ENCODE measurements around the gene TTYH1. TPM values are rescaled to one million over a fixed set of nuclear protein-coding genes. Genes with fewer than 3 reads are reported as not detected.

The TTYH1 gene
- total RNA-seq, 1 donor from 2014 or later = not detected

DNA sequence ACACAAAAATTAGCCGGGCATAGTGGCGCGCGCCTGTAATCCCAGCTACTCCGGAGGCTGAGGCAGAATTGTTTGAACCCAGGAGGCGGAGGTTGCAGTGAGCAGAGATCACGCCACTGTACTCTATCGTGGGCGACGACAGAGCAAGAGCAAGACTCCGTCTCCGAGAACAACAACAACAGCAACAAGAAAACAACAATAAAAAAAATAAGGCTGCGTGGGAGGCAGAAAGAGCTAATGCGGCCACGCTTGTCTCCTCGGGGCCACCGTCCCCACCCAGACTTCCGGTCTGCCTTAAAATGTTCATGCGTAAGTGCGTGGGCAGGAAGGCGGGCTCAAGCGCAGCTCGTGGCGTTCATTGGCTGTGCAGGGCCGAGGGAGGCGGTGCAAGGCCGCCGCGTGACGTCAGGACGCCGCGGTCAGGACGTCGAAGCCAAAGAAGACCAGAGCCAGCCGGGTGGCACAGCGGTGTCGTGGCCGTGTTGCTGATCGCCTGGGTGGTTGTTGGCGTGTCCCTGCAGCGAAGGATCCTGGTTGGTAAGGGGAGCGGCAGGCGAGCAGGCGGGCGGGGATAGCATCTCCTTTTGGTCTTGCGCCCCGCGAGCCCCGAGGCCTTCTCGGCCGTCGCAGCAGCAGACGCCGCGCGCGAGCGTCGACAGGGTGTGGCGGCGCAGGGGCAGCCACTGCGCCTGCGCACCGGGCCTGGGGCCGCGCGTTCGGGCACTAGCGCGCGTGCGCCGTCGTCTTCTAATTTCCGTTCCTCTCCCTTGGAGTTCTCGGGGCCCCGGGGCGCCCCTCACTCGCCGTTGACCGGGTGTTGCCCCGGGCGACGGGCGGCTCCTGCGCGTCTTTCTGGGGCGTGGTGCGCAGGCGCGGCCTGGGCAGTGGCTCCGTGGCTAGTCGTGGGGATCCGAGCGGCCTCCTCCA lies 33.8 kb downstream of the TTYH1 start, which contains the start of gene LENG8:
Gene LENG8 (plus strand): TSS at position 426 of the 927 bp plus-strand sequence. CDS start 2,146 bp downstream, outside the sequence.
- TF ChIP-seq, protein P1, sequence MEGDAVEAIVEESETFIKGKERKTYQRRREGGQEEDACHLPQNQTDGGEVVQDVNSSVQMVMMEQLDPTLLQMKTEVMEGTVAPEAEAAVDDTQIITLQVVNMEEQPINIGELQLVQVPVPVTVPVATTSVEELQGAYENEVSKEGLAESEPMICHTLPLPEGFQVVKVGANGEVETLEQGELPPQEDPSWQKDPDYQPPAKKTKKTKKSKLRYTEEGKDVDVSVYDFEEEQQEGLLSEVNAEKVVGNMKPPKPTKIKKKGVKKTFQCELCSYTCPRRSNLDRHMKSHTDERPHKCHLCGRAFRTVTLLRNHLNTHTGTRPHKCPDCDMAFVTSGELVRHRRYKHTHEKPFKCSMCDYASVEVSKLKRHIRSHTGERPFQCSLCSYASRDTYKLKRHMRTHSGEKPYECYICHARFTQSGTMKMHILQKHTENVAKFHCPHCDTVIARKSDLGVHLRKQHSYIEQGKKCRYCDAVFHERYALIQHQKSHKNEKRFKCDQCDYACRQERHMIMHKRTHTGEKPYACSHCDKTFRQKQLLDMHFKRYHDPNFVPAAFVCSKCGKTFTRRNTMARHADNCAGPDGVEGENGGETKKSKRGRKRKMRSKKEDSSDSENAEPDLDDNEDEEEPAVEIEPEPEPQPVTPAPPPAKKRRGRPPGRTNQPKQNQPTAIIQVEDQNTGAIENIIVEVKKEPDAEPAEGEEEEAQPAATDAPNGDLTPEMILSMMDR (IDR thresholded peaks at IDR 0.05; ENCODE audit: insufficient read depth, low read length, poor library complexity, severe bottlenecking) = no peak
- Histone ChIP-seq H3K36me3 (ENCODE audit: control insufficient read depth, insufficient read depth, low read length) (peaks cover 8% of the 10 kb centered on the region), H3K27me3 (ENCODE audit: control insufficient read depth, insufficient read depth, low read length) (no peaks in the 10 kb centered on the region), H3K4me3 (ENCODE audit: low read depth, low read length) (peak within 1 kb of the TSS; percentile 90)
- peak; percentile 77 for DNase-seq (ENCODE audit: low read depth)

DNA sequence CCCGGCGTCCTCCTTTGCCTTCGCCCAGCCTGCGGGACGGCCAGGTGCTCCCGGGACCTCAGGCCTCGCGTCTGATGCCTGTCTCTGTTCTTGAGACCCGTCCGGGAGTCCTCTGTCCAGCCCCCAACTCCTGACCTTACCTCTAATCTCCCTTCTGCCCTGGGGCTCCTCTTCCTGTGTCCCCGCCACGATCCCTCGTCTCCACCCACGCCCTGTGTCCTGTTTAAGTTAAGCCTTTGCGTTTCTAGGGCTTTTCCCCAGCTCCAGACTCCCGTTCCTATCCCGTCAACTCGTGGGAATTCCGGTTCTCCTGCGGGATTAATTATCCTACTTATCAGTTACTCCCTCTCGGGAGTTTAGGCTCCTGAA lies 34.4 kb downstream of the TTYH1 start:
- H3K36me3 ChIP-seq (ENCODE audit: control insufficient read depth, insufficient read depth, low read length) = peaks cover 8% of the 10 kb centered on the region
- no peak for DNase-seq (ENCODE audit: low read depth)
- peak overlapping the region; percentile 90 for H3K4me3 ChIP-seq (ENCODE audit: low read depth, low read length)
- H3K27me3 ChIP-seq (ENCODE audit: control insufficient read depth, insufficient read depth, low read length) = no peaks in the 10 kb centered on the region
- TF ChIP-seq, protein P1 (IDR thresholded peaks at IDR 0.05; ENCODE audit: insufficient read depth, low read length, poor library complexity, severe bottlenecking) = no peak

DNA sequence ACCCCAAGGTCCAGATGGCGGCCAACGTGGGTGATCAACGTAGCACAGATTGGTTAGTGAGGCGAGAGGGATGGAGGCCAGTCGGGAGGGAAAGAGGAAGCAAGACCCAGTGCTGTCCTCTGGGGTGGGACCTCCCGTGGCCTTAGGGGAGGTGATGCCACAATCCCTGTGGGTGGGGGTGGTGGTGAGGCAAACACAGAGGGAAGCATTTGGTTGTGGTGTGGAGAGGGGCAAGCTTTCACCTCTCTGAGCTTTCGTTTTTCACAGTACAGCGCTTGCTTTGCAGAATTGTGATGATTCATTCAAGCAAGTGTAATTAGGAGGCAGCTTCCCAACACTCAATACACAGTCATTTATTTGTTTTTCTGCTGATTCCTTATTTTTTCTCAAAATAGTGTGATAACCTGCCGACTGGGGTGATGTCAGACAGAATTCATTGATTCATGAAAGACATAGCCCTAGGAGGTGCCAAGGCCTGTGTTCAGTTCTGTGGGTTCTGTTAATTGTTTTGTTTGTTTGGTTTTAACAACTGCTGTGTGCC lies 36.1 kb downstream of the TTYH1 start:
- Histone ChIP-seq H3K36me3 (ENCODE audit: control insufficient read depth, insufficient read depth, low read length) (peaks cover 8% of the 10 kb centered on the region), H3K4me3 (ENCODE audit: low read depth, low read length) (no peak overlapping the region), H3K27me3 (ENCODE audit: control insufficient read depth, insufficient read depth, low read length) (no peaks in the 10 kb centered on the region)
- TF ChIP-seq, protein P1 (IDR thresholded peaks at IDR 0.05; ENCODE audit: insufficient read depth, low read length, poor library complexity, severe bottlenecking) = no peak
- DNase-seq (ENCODE audit: low read depth) = no peak

DNA sequence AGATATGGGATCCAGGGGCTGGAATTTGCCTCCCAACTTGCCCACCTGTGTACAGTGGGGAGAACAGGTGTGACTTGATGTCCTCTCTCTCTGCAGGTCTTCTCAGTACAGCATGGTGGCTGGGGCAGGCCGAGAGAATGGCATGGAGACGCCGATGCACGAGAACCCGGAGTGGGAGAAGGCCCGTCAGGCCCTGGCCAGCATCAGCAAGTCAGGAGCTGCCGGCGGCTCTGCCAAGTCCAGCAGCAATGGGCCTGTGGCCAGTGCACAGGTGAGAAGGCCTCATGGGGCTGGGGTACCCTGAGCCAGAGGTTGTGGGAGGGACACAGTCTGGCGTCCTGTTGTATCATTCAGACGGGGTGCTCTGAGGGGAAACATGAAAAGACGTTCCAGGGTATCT lies 36.7 kb downstream of the TTYH1 start:
- Histone ChIP-seq H3K4me3 (ENCODE audit: low read depth, low read length) (no peak overlapping the region), H3K27me3 (ENCODE audit: control insufficient read depth, insufficient read depth, low read length) (no peaks in the 10 kb centered on the region), H3K36me3 (ENCODE audit: control insufficient read depth, insufficient read depth, low read length) (peaks cover 10% of the 10 kb centered on the region)
- TF ChIP-seq, protein P1 (IDR thresholded peaks at IDR 0.05; ENCODE audit: insufficient read depth, low read length, poor library complexity, severe bottlenecking) = no peak
- DNase-seq (ENCODE audit: low read depth) = no peak

DNA sequence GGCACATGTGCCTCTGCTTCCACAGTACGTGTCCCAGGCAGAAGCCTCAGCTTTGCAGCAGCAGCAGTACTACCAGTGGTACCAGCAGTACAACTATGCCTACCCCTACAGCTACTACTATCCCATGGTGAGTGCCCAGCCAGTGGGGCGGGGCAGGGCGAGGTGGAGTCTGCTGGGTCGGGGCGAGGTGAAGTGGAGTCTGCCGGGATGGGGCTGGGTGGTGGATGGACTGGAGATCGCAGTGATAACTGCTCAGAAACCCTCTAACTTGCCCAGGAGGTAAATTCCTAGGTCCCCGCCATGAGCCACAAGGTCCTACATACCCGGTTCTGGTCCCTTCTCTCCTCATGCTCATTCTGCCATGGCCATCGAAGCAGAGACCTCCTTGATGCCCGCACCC lies 37.4 kb downstream of the TTYH1 start:
- peaks cover 9% of the 10 kb centered on the region for H3K36me3 ChIP-seq (ENCODE audit: control insufficient read depth, insufficient read depth, low read length)
- TF ChIP-seq, protein P1 (IDR thresholded peaks at IDR 0.05; ENCODE audit: insufficient read depth, low read length, poor library complexity, severe bottlenecking) = no peak
- H3K4me3 ChIP-seq (ENCODE audit: low read depth, low read length) = no peak overlapping the region

More for the DNA sequence above, 37.4 kb downstream of the TTYH1 start:
- no peak for DNase-seq (ENCODE audit: low read depth)
- H3K27me3 ChIP-seq (ENCODE audit: control insufficient read depth, insufficient read depth, low read length) = no peaks in the 10 kb centered on the region
